Measurements from ENCODE around the gene LIPH. TPM values are rescaled to one million over a fixed set of nuclear protein-coding genes. Genes with fewer than 3 reads are reported as not detected.
A peak's percentile ranks its signal among the peaks of the same experiment; 100 is the strongest.

Gene LIPH
- total RNA-seq: 1 to 10 TPM; 2.0 to 4.5 TPM

GRCh38 chr3:185552358-185552877 lies at the start of gene LIPH:
TSS of gene LIPH (minus strand) at chr3:185552588. CDS start at chr3:185552471, 117 bp downstream.
- peaks cover 9 to 19% of the 10 kb centered on the region in 2 donors for H3K4me1 ChIP-seq (ENCODE audit: control insufficient read depth in 1 of 2, low read depth in 2 of 2)
- no peak for TF ChIP-seq CTCF (IDR thresholded peaks at IDR 0.05)
- no peaks in the 10 kb centered on the region for H3K27me3 ChIP-seq (replicated peaks; ENCODE audit: insufficient read depth)
- DNase-seq (ENCODE audit: low spot score) (no peak), ATAC-seq (ENCODE audit: insufficient number of reproducible peaks, low FRiP score, low read depth) (no peak)
- no peak within 1 kb of the TSS for H3K27ac ChIP-seq
- no peaks in the 10 kb centered on the region for H3K36me3 ChIP-seq
- H3K4me3 ChIP-seq: peak within 1 kb of the TSS; percentile 46
- no peaks in the 10 kb centered on the region for H3K9me3 ChIP-seq

GRCh38 chr3:185595526-185595925 lies 43.1 kb upstream of the LIPH start:
- Histone ChIP-seq H3K36me3 (peaks cover 7% of the 10 kb centered on the region), H3K4me3 (no peak overlapping the region), H3K27ac (no peak overlapping the region), H3K4me1 (ENCODE audit: control insufficient read depth in 1 of 2, low read depth in 2 of 2) (no peaks in the 10 kb centered on the region), H3K27me3 (replicated peaks; ENCODE audit: insufficient read depth) (no peaks in the 10 kb centered on the region), H3K9me3 (no peaks in the 10 kb centered on the region)
- TF ChIP-seq CTCF (IDR thresholded peaks at IDR 0.05): no peak
- no peak for ATAC-seq (ENCODE audit: insufficient number of reproducible peaks, low FRiP score, low read depth)
- DNase-seq (ENCODE audit: low spot score): no peak

- peaks cover 7% of the 10 kb centered on the region for H3K36me3 ChIP-seq
- no peak overlapping the region for H3K27ac ChIP-seq
- ATAC-seq (ENCODE audit: insufficient number of reproducible peaks, low FRiP score, low read depth): no peak
- no peaks in the 10 kb centered on the region for H3K9me3 ChIP-seq
- H3K27me3 ChIP-seq (replicated peaks; ENCODE audit: insufficient read depth): no peaks in the 10 kb centered on the region
- peaks cover 3 to 8% of the 10 kb centered on the region in 2 donors for H3K4me1 ChIP-seq (ENCODE audit: control insufficient read depth in 1 of 2, low read depth in 2 of 2)
- H3K4me3 ChIP-seq: no peak overlapping the region
- no peak for DNase-seq (ENCODE audit: low spot score)
- TF ChIP-seq CTCF (IDR thresholded peaks at IDR 0.05): no peak
These were observed 41.7 kb upstream of the LIPH start for GRCh38 chr3:185594073-185594472.

GRCh38 chr3:185586686-185587039 lies 34.3 kb upstream of the LIPH start:
- Histone ChIP-seq H3K27me3 (replicated peaks; ENCODE audit: insufficient read depth) (no peaks in the 10 kb centered on the region), H3K36me3 (no peaks in the 10 kb centered on the region), H3K4me1 (ENCODE audit: control insufficient read depth in 1 of 2, low read depth in 2 of 2) (peaks cover 16 to 37% of the 10 kb centered on the region in 2 donors), H3K27ac (peak overlapping the region; percentile 83 to 92), H3K9me3 (no peaks in the 10 kb centered on the region), H3K4me3 (peak overlapping the region; percentile 85)
- TF ChIP-seq CTCF (IDR thresholded peaks at IDR 0.05): no peak
- DNase-seq (ENCODE audit: low spot score) (no peak), ATAC-seq (ENCODE audit: insufficient number of reproducible peaks, low FRiP score, low read depth) (no peak)

GRCh38 chr3:185585859-185586685 lies 33.7 kb upstream of the LIPH start, which contains the start of gene SENP2:
TSS of gene SENP2 (plus strand) at chr3:185586295. CDS start at chr3:185586414, 119 bp downstream.
- Histone ChIP-seq H3K4me1 (ENCODE audit: control insufficient read depth in 1 of 2, low read depth in 2 of 2) (peaks cover 16 to 37% of the 10 kb centered on the region in 2 donors), H3K4me3 (peak within 1 kb of the TSS; percentile 85), H3K36me3 (no peaks in the 10 kb centered on the region), H3K27me3 (replicated peaks; ENCODE audit: insufficient read depth) (no peaks in the 10 kb centered on the region), H3K9me3 (no peaks in the 10 kb centered on the region), H3K27ac (peak within 1 kb of the TSS; percentile 83 to 92)
- DNase-seq (ENCODE audit: low spot score) (peak; percentile 98), ATAC-seq (ENCODE audit: insufficient number of reproducible peaks, low FRiP score, low read depth) (peak; percentile 99)
- no peak for TF ChIP-seq CTCF (IDR thresholded peaks at IDR 0.05)

Measured in thoracic aorta (tissue), 2 donors.